ENCODE measurements around the gene CPT1B.
"Not testable (repeated sequence)": the region's sequence is repeated elsewhere in the genome, so short reads cannot be mapped to it uniquely, and the experiment has no call there.

Gene CPT1B

DNA sequence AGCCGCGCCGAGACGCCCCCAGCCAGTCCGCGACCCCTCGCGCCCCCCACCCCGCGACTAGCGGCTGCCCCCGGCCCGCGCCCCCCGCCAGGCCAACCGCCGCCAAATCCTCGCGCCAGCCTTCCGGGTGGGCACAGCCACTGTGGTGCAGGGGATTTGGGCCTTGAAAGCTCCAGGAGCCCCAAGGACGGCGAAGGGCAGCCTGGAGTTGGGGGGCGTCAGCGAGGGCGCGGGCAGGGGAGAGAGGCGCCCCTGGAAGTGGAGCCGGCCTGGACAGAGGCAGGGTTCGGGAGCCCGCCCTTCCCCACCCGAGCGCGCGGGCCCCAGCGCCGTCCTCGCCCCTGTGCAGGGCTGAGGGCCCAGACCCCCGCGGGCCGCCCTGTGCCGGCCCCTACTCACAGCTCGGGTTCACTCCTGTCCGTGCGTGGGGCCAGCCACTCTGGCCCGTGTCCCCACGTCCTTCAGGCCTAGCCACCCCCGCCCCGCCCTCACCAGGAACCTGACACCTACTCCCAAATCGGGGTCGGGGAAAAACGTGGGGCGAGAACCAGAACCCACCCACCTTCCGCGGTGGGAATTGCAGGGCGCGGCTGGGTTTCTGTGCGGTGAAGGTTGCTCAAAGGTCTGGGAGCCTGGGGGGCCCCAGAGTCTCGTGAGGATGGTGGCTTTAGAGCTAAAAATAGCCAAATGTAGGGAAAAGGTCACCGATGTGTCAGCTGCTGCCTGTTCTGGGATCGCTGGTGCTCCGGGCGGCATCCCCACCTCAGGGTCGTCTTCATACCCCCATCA lies at the start of gene CPT1B:
TSS of gene CPT1B (minus strand) at position 441 of the 789 bp plus-strand sequence. CDS start 512 bp downstream, outside the sequence.
- DNase-seq, result no peak

DNA sequence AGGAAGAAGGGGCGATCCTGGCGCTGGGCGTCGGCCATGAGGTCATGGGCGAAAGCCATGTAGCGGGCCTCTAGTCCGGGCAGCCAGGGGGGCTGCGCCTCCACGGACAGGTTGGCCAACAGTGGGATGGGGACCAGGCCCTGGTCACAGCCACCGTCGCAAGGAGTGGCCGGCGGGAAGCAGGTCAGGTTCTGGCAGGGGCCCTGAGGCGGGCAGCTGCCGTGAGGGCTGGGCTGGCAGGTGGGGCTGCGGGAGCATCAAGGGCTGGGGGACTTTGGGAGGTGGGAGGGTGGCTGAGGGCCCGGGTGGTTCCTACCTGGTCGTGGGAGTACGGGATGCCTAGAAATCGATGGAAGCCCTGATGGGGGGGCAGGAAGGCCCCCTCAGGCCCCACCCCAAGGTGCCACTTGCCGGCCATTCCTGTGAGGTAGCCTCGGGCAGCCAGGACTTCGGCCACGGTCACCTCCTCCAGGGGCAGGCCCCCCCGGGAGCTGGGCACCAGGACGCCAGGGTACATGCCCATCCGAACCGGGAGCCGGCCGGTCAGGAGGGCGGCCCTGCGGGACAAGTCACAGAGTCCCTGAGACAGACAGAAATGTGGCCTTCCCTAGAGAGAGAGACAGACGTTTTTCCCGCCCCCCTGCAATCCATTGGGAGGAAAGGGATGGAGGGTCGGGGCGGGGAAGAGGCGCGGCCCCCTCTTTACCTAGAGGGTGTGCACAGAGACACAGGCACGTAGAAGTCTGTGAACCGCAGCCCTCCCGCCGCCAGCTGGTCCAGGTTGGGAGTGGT lies 48.8 kb upstream of the CPT1B start:
- DNase-seq, result no peak

DNA sequence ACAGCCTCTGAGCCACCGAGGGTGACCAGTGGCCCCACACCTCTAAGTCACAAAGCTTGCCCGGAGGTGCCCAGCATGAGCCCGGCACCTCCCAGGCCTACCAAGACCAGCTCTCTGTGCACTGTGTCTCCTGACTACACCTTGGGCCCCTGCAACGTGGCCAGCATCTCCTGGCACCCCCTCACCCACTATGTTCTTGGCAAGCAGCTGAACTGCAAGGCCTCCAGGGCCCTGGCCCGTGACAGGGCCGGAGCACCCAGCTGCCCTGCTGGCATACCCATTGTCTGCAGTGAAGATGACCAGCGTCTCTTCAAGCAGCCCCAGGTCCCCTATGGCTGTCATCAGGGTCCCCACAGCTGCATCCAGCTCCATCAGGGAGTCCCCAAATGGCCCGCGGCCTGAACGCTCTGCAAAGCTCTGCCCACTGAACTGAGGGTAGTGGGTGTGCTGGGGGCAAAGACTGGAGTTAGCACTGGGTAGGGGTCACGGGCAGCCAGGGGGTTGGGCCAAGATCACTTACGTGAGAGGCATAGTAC lies 48.2 kb upstream of the CPT1B start:
- no peak for DNase-seq

DNA sequence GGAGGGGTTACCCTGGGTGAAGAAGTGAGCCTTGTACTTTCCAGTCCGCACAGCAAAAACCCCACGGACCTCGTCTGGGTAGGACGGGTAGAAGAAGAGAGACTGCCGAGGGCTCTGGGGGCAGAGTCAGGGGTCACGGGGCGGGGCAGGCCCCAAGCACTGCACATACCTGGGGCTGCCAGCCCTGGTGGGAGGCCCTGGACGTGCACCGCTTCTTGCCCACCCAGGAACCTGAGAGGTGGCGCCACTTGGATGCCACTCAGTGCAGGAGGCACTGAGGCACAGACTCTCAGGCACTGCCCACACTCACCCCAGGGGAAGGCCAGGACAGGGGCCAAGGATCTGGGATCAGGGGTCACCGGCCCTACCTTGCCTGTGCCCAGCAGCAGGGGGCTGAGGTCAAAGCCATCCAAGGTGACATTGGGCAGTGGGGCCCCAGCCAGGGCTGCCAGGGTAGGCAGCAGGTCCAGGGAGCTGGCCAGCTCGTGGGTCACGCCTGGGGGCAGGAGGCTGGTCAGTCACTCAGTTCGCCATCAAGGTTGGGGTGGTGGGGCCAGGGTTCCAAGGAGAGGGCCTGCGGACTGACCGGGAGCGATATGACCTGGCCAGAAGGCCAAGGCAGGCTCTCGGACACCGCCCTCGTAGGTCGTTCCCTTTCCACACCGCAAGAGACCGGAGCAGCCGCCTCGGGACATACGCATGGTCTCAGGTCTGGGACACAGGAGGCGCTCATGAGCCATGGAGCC lies 47.5 kb upstream of the CPT1B start:
- DNase-seq, result no peak

DNA sequence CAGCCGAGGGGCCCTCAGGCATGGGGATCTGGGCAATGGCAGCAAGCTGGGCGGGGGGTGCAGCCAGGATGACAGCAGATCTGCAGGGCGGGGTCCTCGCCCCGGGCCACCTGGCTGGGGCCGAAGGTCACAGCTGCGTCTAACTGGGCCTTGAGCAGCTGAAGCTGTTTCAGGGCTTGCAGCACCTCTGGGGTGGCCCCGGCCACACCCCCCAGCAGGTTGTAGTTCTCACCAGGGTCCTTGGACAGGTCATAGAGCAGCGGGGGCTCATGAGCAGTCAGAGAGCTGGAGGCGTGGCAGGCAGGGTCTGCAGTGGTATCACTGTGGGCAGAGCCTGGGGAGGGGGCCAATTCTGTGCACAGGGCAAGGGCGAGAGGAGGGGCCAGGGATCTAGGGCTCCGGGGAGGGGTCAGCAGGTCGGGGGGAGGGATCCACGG lies 46.9 kb upstream of the CPT1B start:
- DNase-seq, result no peak

DNA sequence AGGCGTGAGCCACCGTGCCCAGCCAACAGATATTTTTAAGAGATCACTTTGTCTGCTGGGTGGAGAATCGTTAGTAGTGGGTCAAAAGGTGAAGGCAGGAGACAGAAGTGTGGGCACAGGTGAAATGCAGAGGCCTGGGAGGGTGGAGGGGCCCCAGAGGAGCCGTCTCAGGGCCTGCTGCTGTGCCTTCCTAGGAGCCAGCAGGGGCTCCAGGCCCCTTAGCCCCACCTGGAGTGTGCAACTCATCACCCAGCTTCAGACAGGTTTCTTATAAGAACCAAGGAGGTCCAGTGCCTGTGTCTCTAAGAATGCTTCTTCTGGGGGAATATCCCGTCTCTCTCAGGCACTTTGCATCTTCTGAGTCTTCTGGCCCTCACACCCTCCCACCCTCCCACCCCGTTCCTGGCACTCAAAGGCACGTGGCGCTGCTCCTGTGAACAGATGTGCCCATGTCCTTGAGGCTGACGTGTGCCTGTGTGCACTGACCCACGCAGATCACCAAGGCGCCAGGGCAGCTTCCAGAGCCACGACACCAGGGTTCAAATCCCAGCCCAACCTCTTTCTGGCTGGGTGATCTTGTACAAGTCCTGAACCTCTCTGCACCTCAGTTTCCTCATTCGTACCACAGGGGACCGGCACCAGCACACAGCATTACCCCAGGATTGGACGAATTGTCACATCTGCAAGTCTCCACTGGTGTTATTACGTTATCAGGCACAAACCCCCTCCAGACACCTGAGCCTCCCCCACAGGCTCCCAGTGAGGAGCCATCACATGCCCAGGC lies 46.3 kb upstream of the CPT1B start:
- DNase-seq, result no peak

DNA sequence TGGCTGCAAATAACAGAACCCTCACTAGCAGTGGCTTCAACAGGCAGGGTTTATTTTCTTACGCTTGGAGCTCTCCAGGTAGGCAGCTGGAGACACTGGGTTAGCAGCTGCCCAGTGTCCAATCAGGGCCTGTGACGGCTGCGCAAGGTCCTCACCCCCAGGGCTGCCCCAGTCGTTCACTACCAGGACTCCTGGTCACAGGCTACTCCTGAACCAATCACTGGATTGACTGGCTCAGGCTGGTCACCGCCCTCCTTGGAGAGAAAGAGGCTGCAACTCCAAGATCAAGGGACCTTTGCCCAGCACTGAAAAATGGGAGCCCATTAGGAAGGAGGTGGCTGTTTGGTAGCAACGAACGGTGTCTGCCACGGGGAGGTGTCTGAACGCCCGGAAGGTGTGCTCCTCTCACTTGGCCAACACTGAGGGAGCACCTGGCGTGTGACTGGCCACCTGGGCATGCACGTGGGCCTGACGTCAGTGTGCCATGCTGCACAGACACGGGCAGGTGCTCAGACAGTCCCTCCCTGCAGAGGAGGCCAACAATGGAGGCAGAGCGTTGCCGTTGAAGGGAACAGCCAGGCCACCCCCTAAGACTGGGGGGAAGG lies 44.6 kb upstream of the CPT1B start:
- DNase-seq, result peak; percentile 92

DNA sequence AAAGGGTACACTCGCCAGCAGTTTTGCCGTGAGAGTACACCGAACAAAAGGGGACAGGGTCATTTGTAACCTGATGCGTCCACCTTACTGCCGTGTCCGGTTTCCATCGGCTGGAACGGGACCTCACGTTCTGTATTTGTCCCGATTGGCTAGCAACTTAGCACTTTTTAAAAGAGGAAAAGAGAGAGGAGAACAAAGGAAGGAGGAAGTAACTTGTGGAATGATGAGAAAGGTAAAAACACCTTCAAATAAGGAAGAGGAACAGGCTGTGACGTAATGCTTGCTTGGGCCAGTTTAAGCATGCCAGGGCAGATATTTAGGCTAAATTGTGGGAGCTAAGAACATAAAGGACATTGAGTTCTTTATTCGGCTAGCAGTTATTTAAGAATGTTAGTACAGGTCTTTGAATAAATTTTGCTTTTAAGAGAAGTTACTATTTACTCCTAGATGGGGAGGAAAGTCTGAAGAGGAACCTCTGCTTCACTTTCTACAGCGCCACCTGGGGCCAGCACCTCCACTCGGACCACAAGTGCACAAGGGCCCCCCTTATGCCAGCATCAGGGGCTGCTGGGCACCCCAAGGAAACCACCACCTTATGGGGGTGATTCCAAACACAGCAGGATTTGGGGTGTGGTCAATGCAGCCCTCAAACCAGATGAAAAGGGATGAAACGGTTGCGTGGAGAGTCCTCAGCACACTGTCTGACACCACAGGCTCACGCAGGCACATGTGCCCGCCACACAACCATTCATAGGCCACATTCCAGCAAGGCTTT lies 43.9 kb upstream of the CPT1B start:
- DNase-seq, result no peak

DNA sequence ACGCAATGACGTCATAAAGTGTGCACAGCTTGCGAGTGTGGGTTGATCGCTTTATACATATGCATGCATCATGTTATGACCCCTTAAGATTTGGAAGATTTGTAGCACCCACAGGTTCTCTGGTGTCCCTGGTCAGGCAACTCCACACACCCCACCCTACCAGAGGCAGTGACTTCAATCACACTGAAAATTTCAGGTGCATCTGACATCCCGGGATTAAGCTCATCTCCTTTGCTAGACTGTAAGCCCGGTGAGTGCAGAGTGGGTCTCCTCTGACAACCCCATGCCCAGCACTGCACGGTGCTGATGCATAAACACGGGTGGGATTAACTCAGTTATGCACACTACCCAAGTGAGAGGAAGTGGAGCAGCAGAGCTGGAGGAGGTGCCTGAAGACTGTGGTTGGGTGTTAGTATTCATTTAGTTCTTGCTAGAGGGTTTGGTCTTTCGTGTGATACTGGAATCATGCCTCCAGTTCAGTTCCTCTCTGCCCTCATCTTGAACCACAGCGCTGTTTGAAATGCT lies 43.2 kb upstream of the CPT1B start:
- no peak for DNase-seq

DNA sequence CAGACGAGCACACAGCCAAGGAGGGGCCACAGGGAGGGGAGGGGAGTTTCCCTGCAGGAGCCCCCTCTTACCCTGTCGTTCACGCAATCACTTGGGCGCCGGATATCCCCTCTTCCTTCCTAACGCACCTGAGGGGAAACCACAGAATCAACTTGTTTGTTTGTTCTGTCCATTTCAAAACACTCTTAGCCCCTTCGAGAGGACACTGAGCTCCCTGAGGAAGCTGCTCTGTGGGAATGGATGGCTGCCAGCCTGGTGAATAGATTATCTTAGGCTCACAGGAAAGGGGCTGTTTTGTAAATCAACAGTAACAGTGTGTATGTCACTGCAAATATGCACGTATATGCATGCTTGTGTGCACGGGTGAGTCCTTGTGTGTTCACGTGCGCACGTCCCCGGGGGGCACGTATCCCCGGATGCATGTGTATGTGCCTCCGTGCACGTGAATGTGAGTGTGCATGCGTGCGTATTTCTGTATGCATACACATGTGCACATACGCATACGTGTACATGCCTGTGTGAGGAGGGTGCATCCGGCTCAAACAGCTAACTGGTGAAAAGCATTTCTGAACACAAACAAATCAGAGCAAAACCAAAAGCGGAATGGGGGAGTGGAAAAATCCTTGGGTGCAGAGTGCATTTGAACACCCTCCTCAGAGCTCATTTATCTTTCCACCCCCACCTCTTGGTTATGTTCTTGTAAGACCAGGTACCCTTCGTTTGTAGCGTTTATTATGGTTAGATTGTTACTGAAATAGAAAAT lies 42.5 kb upstream of the CPT1B start:
- DNase-seq, result no peak

DNA sequence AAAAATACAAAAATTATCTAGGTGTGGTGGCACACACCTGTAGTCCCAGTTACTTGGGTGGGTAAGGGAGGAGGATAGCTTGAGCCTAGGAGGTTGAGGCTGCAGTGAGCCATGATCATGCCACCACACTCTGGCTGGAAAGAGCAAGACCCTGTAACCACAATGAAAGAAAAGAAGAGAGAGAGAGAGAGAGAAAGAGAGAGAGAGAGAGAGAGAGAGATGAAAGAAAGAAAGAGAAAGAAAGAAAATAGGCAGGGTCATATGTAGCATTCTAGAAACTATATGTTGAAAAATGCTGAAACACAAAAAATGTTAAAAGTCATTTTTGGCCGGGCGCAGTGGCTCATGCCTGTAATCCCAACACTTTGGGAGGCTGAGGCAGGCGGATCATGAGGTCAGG lies 36.1 kb upstream of the CPT1B start:
- not testable (repeated sequence) for DNase-seq

DNA sequence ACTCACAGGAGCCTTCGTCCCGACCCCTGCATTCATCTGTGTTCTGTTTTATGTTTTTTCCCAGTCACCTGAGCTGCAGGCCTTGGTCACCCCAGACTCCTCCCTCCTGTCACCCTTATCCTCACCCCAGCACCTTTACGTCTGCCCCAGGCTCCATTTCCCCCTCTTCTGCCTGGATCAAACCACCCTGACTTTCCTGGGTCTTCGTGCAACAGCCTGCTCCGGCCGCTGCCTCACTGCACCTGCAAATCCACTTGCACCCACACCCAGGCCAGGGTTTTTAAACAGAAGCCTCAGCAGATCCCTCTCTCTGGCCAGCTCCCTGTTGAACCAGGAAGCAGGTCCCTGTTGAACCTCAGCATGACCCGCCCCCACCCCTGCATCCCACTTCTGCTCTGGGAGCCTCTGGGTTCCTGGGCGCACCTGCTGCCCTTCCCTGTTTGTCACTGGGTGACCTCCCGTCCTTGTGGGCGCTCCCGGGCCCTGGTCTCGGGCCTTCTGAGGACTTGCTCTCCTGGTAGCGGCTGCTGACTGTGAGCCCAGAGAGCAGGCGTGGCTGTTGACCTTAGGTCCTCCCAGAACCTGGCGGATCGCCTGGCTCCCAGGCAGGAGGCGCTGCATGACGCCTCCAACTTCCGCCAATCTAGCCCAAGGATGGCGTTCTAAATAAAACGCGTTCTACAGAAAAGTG lies 35.2 kb upstream of the CPT1B start:
- no peak for DNase-seq

DNA sequence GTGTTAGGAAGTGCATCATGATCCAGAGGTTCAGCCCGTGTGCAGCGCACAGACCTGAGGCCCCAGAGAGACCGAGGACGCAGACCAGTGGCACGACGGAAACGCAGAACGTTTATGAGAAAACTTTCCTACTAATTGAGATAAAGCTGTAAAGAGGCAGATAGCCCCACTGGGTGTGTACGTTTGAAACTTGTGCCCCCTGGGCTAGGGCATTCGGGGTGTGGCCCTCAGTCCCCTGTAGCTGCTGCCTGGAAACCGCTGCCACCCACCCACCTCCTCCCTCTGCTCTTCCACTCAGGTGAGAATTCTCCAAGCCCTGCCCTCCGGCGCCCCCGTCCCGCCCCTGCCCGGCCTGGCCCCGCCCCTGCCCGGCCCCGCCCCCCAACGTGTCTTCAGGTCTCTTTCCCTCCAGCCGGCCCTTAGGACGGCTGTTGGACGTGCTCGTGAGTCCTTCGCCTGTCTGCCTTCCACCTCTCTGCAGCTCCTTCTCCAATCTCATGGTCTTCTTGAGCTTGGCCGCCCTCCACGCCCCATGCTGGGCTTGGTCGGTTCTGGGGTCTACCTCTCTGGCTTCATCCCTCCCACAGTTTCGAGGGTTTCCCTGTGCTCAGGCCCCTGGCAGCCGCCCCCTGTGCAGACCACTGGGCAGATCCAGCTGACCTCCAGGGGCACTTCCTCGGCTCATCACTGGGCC lies 34.4 kb upstream of the CPT1B start:
- DNase-seq, result no peak

DNA sequence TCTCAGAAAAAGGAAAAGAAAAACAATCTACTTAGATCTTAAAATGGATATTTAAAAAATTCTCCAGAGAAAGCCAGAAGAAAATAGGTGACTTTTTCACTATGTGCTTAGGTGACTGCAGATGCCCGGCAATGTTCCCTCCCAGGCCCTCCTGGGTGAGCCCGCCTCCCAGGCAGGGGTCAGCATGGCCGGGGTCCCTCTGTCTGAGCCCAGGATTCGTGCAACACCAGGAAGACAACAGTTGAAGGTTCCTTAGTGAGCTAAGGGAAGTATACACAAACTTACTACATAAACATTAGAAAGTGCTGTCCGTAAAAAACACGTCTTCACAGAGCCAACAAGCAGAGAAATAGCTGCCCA lies 33.9 kb upstream of the CPT1B start:
- DNase-seq, result no peak

DNA sequence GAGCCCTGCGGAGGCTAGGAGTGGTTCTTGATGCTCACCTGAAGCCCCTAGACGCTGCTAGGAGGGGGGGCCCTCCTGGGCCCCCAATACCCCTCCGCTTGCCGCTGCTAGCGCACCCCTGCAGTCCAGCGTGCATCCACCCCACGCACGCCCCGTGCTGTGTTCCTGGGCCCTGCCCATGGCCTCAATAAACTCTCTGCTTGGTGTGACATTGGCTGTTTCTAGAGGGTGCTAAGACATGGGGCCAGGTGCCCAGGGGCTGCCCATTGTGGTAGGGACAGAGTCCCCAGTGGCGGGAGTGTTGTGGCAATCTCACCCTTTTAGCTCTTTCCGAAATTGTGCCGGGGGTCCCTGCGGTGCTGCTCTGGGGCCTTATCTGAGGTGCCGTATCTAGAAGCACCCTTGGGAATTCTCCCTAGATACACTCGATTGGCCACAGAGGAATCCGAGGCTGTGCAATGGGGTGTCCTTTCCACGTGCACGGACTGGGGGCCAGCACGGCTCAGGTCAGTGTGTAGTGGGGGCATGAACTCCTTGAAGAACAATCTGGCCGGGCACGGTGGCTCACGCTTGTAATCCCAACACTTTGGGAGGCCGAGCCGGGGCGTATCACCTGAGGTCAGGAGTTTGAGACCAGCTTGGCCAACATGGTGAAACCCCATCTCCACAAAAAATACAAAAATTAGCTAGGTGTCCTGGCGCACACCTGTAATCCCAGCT lies 33.3 kb upstream of the CPT1B start:
- no peak for DNase-seq

DNA sequence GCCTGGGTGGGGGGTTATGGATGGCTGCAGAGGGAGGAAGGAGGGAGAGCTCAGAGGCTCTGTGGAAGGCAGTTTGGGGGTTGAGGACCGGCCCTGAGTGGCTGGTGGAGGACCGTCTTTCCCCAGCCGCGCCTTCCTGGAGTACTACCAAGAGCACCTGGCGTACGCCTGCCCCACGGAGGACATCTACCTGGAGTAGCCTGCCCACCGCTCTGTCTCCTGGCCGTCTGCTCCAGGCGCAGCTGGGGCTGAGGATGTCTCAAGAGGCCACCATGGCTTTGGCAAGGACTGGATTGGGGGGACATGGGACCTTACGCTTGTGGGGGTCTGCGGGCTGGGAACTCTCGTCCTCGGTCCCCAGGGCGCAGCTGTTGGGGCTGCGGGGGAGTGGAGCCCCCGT lies 32.4 kb upstream of the CPT1B start:
- DNase-seq, result no peak

DNA sequence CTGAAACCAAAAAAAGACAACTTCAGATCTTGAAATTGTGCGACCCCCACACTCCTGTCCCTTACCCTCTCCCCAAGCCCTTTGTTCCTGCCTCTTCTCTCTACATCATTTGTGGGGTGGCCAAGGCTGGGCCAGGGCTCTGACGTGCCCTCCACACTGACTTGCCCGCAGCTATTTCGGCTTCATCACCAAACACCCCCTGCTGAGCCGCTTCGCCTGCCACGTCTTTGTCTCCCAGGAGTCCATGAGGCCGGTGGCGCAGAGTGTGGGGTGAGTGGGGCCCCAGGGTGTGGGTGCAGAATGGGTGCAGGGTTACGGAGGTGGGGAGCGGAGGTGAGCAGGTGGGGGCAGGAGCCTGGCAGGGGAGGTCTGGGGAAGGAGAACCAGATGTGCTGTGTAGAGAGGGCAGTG lies 31.8 kb upstream of the CPT1B start:
- no peak for DNase-seq

DNA sequence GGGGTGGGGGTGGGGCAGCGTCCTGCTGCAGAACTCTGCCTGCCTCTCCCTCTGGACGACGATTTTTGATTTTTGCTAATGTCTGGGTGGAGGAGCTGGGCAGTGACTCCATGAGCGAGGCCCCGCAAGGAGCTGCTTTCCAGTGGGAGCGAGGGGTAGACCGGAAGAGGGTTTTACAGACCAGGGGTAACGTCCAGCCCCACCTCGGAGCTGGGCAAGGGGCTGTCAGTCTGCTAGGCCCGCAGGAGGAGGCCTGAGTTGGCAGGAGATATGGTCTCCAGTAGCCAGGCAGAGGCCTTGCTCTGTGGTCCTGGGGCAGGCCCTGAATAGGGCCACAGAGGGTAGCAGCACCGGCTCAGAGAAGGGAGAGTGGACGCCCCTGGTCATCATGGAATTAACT lies 31.4 kb upstream of the CPT1B start:
- no peak for DNase-seq

Data from COR-L47 (cell line).